ENCODE data around the gene GSDMA. TPM values are rescaled to one million over a fixed set of nuclear protein-coding genes. Genes with fewer than 3 reads are reported as not detected.

GSDMA gene, protein sequence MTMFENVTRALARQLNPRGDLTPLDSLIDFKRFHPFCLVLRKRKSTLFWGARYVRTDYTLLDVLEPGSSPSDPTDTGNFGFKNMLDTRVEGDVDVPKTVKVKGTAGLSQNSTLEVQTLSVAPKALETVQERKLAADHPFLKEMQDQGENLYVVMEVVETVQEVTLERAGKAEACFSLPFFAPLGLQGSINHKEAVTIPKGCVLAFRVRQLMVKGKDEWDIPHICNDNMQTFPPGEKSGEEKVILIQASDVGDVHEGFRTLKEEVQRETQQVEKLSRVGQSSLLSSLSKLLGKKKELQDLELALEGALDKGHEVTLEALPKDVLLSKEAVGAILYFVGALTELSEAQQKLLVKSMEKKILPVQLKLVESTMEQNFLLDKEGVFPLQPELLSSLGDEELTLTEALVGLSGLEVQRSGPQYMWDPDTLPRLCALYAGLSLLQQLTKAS
- total RNA-seq: 1 to 10 TPM in 1 of 3 donors, under 1 TPM in 2; 0.32 to 1.6 (median 0.41) TPM

DNA sequence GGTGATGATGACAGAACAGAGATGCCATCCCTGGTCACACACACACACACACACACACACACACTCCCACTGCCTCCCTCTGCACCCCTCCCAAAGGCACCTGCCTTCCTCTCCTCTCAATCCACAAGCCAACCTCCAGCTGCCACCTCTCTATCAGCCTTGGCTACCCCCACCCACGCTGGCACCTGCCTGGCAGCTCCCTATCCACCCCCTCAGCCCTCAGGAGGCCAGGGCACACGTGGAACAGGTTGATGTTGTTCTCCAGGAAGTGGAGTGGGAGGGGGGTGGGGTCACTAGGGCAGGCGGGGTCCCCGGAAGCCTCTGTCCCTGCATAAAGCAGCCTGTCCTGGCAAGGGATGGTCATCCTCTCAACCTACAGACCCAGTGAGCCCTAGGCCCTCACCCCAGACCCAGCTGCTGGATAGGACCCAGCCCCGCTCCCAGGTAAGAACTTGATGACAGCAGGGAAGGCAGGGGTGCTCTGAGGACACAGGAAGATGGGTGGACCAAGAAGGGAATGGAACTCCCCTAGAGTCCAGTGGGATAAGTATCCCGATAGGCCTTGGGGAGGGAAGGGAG, at the start of gene GSDMA:
Gene GSDMA, plus strand, starts transcription at position 363 of the 579 bp plus-strand sequence. CDS start 2,684 bp downstream, outside the sequence.
- Mint-ChIP-seq H3K9me3 (no peaks in the 10 kb centered on the region), H3K36me3 (ENCODE audit: insufficient read depth) (no peaks in the 10 kb centered on the region), H3K27me3 (ENCODE audit: low read depth) (peaks cover 2% of the 10 kb centered on the region), H3K4me1 (ENCODE audit: low read depth) (peaks cover 31% of the 10 kb centered on the region), H3K4me3 (peak within 1 kb of the TSS; percentile 12)
- ATAC-seq (no peak), DNase-seq (peak; percentile 14)

DNA sequence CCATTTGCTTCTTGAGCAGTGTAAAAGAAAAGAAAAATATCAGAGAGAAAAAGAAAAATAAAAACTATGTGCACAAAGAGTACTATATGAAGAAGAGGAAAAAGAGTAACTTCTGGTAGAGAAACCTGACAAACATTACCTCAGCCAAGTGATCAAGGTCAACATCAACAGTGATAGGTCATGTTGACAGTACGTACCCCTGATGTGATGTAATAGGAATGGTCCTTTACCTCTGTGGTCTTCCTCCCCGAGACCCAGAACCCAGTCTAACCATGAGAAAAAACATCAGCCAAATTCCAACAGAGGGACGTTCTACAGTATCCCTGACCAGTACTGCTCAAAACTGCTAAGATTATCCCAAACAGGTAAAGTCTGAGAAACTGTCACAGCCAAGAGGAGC, 48.8 kb upstream of the GSDMA start:
- ATAC-seq (no peak), DNase-seq (no peak)
- H3K4me1 Mint-ChIP-seq (ENCODE audit: low read depth): peaks cover 23% of the 10 kb centered on the region
- no peaks in the 10 kb centered on the region for H3K9me3 Mint-ChIP-seq
- H3K4me3 Mint-ChIP-seq: no peak overlapping the region
- H3K36me3 Mint-ChIP-seq (ENCODE audit: insufficient read depth): peaks cover 34% of the 10 kb centered on the region
- H3K27me3 Mint-ChIP-seq (ENCODE audit: low read depth): no peaks in the 10 kb centered on the region

DNA sequence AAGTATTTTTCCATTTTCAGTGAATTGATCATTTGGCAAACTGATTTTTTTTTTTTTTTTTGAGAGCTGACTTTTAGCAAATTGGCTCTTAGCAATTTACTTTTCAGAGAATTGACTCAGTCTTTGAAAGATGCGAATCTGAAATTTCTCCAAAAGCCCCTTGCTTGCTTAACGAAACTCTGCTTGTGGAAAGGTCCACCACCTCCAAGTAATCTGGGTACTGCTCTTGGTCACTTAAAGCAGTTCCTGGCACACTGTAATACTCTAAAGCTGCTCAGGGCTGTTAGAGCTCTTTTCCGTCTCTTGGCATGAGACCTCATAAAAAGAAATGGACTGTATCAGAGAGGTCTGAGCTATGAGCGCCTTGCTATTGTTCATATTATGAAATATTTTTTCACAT, 47.2 kb upstream of the GSDMA start:
- ATAC-seq: no peak
- Mint-ChIP-seq H3K4me1 (ENCODE audit: low read depth) (peaks cover 31% of the 10 kb centered on the region), H3K27me3 (ENCODE audit: low read depth) (no peaks in the 10 kb centered on the region), H3K36me3 (ENCODE audit: insufficient read depth) (peaks cover 32% of the 10 kb centered on the region), H3K9me3 (no peaks in the 10 kb centered on the region), H3K4me3 (no peak overlapping the region)
- DNase-seq: no peak

DNA sequence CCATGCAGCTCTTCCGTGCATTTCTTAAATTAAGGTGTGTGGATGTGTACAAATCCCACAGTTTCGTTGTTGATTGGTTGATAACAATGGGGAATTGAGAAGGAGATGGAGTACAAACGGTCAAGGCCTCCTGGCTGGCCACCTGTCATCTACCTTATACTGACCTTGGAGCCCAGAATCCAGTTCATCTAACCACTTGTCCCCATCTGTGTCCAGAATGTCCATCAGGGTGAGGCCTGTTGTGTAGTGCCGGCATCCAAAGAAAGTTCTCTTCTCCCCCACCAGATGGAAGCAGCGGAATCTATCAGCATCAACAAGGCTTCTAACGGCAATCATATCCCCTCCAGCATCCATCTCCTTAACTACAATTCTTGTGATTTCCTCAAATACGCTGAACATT, 45.9 kb upstream of the GSDMA start:
- ATAC-seq: no peak
- peaks cover 33% of the 10 kb centered on the region for H3K36me3 Mint-ChIP-seq (ENCODE audit: insufficient read depth)
- H3K4me3 Mint-ChIP-seq: no peak overlapping the region
- no peaks in the 10 kb centered on the region for H3K9me3 Mint-ChIP-seq
- no peaks in the 10 kb centered on the region for H3K27me3 Mint-ChIP-seq (ENCODE audit: low read depth)
- peaks cover 45% of the 10 kb centered on the region for H3K4me1 Mint-ChIP-seq (ENCODE audit: low read depth)
- DNase-seq: no peak

DNA sequence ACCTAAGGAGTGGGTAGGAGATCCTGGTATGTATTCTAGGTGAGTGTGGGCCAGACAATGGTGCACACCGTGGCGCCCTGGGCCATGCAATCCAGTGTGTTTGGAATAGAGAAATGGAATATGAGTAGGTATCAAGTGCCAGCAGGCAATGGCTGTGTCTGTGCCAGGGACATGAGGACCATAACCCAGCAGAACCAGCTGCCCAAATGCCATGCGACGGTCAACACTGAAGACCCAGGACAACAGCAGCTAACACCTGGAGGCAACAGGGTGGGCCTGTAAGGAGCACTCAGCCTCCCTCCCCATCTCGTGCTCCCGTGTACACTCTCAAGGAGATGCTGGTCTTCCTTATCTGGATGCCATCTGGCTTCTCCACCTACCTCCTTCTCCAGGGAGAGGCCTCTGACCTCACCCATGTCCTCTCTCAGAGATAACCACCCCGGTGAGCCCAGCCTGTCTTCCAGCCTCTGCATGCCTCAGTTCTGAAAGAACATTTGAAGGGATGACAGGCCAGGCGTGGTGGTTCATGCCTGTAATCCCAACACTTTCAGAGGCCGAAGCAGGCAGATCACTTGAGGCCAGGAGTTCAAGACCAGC, 43.6 kb upstream of the GSDMA start:
- Mint-ChIP-seq H3K9me3 (no peaks in the 10 kb centered on the region), H3K27me3 (ENCODE audit: low read depth) (no peaks in the 10 kb centered on the region), H3K4me3 (no peak overlapping the region), H3K4me1 (ENCODE audit: low read depth) (peaks cover 62% of the 10 kb centered on the region), H3K36me3 (ENCODE audit: insufficient read depth) (peaks cover 29% of the 10 kb centered on the region)
- DNase-seq: no peak
- no peak for ATAC-seq

DNA sequence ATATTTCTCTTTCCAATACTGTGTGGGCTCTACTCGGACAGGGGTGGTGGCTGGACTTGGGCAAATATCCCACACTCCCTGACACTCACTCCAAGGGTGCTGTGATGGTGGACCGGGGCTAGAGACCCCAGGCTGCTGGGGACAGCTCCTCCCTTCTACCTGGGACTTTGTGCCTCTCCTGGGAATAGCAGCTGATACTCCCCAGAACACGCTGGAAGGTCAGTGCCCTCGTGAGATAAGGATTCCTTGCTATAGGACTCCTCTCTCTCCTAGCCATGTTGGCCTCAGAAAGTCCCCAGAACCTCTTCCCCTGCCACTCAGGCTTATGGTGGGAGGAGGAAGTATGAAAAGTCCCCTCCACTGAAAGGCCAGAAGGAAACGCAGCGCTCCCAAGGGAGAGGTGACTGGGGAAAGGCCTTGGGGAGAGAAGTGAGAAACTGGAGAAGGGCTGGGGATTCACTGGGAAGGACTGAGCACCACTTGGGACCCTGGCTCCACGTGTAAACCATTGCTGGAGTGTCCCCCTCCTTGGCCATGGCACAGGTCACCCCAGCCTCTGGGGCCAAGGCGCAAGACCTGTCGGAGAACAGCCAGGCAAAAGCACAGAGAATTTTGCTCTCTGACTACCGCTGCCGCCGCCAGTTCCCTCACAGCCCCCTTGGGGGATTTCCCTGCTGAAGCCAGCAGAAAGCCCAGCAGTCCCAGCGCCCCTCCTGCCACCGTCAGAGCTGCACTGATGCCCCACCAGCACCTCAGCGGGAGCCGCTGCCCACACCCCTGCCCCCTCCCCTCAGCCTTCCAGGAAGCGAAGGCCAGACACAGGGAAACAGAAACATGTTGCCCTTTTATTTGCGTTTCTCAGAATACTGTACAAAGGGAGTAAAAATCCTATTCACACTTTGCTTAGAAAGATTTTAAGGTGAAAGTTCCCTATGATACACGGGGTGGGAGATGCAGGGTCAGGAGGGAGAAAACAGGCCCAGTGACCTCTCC, 42.3 kb upstream of the GSDMA start:
- Mint-ChIP-seq H3K27me3 (ENCODE audit: low read depth) (no peaks in the 10 kb centered on the region), H3K4me3 (peak overlapping the region; percentile 50), H3K36me3 (ENCODE audit: insufficient read depth) (peaks cover 30% of the 10 kb centered on the region), H3K9me3 (no peaks in the 10 kb centered on the region), H3K4me1 (ENCODE audit: low read depth) (peaks cover 72% of the 10 kb centered on the region)
- ATAC-seq (peak; percentile 69 to 78), DNase-seq (peak; percentile 54)

DNA sequence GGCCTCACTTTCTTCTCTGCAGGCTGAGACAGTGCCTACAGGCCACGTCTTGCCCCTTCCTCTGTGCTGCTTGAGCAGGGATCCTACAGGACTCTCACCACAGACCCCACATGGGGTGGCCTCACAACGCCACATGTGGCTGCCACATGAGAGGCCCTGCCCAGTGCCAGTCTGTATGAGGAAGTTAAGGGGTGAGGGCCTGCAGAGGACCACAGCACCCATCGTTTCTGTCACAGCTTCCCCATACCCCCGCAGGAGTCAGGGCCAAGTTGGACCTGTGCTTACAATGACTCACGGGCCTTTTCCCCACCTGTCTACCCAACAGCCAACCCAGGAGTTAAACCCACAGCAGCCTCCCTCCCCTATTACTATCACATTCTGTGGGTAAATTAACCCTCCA, 41.5 kb upstream of the GSDMA start:
- H3K4me1 Mint-ChIP-seq (ENCODE audit: low read depth): peaks cover 79% of the 10 kb centered on the region
- no peaks in the 10 kb centered on the region for H3K27me3 Mint-ChIP-seq (ENCODE audit: low read depth)
- no peaks in the 10 kb centered on the region for H3K9me3 Mint-ChIP-seq
- H3K36me3 Mint-ChIP-seq (ENCODE audit: insufficient read depth): peaks cover 26% of the 10 kb centered on the region
- DNase-seq (no peak), ATAC-seq (peak; percentile 52 to 53)
- peak overlapping the region; percentile 37 for H3K4me3 Mint-ChIP-seq

DNA sequence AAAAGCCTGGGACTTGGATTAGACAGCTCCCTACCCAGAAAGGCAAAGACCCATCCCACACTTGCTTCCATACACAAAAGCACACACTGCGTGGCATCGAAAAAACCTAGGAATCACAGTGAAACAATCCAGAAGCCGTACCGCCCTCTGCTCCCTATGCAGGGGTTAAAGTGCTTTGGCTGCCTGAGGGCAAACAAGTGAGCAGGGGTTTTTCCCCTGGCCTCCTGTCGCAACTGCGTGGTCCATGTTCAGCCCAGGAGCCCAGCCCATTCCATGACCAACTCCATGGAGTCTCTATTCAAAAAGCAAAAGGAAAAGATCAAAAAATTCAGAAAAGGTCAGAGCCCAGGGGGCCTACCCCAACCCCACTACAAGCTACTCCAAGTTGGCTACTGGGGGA, 40.8 kb upstream of the GSDMA start:
- H3K36me3 Mint-ChIP-seq (ENCODE audit: insufficient read depth): peaks cover 23% of the 10 kb centered on the region
- H3K4me3 Mint-ChIP-seq: no peak overlapping the region
- no peak for ATAC-seq
- H3K9me3 Mint-ChIP-seq: no peaks in the 10 kb centered on the region
- peaks cover 77% of the 10 kb centered on the region for H3K4me1 Mint-ChIP-seq (ENCODE audit: low read depth)
- H3K27me3 Mint-ChIP-seq (ENCODE audit: low read depth): no peaks in the 10 kb centered on the region
- DNase-seq: no peak

DNA sequence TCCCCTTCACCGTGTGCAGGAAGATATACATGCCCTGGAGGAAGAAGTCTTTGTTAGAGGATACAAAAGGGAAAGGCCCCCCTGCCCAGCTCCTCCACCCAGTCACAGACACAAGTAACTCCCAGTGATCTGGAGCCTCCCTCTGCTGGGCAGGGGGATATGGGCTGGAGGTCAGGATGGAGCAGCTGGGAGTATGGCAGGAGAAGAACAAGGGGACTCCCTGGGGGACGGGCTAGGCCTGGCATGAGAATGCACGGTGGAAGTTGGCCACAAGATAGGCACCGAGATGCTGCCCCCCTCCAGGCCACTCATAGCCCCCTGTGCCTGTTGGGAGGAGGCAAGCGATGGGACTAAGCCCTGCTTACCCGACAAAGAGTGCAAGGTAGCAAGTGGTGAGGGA, 39.6 kb upstream of the GSDMA start:
- ATAC-seq (no peak), DNase-seq (no peak)
- H3K4me1 Mint-ChIP-seq (ENCODE audit: low read depth): peaks cover 72% of the 10 kb centered on the region
- peaks cover 15% of the 10 kb centered on the region for H3K36me3 Mint-ChIP-seq (ENCODE audit: insufficient read depth)
- no peaks in the 10 kb centered on the region for H3K9me3 Mint-ChIP-seq
- peak overlapping the region; percentile 39 for H3K4me3 Mint-ChIP-seq
- no peaks in the 10 kb centered on the region for H3K27me3 Mint-ChIP-seq (ENCODE audit: low read depth)

DNA sequence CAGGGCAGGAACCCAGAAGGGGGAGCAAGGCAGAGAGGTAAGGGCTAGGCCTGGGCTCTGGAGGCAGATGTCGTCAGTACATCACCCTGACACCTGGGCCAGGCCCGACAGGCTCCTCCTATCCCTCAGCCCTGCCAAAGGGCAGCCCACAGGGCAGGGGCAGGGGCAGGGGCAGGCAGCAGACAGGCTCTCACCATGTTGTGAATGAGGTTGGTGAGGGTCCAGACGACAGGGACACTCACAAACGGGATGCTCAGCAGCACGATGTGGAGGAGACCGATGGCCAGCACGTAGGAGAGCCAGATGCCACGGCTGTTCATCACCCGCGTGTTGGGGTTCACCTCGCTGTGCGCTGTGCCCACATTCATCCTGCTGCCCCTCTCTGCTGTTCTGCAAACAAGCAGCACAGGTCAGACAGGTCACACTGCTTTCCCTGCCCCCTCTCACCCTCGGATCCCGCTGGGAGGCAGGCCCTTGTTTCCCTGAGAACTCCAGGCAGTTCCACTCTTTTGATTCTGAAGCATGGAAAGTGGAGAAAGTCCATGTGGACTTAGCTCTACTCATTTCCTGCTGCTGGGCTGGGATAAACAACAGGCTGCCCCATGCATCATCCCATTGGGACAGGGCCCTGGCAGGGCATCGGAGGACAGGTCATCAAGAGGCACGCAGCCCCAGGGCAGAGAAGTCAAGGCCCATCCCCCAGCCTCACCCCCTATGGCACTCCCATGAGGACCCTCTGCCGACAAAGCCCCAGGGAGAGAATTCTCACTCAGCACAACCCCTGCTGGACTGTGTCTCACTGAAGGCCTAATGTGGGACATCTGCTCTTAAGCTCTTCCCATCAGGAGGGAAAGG, 38.7 kb upstream of the GSDMA start:
- peaks cover 13% of the 10 kb centered on the region for H3K36me3 Mint-ChIP-seq (ENCODE audit: insufficient read depth)
- H3K9me3 Mint-ChIP-seq: no peaks in the 10 kb centered on the region
- H3K27me3 Mint-ChIP-seq (ENCODE audit: low read depth): no peaks in the 10 kb centered on the region
- DNase-seq: no peak
- peaks cover 71% of the 10 kb centered on the region for H3K4me1 Mint-ChIP-seq (ENCODE audit: low read depth)
- H3K4me3 Mint-ChIP-seq: peak overlapping the region; percentile 90
- no peak for ATAC-seq

DNA sequence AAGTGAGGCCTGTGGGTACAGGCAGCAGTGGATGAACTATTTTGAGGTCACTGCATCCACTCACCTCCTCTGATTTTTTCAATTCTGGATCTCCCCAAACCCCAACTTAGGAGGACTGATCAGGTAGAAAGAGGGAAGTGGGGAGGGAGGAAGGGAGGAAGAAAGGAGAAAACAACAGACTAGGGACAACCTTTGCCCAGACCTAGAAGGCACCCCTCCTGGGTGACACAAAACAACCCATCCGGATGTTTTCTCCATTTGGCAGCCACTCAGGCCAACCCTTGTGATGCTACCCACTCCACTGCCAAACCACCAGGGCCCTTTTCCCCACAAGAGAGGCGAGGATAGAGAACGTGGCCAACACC, 38.1 kb upstream of the GSDMA start:
- DNase-seq: no peak
- H3K36me3 Mint-ChIP-seq (ENCODE audit: insufficient read depth): peaks cover 13% of the 10 kb centered on the region
- no peaks in the 10 kb centered on the region for H3K27me3 Mint-ChIP-seq (ENCODE audit: low read depth)
- peak overlapping the region; percentile 90 for H3K4me3 Mint-ChIP-seq
- no peaks in the 10 kb centered on the region for H3K9me3 Mint-ChIP-seq
- no peak for ATAC-seq
- peaks cover 73% of the 10 kb centered on the region for H3K4me1 Mint-ChIP-seq (ENCODE audit: low read depth)

DNA sequence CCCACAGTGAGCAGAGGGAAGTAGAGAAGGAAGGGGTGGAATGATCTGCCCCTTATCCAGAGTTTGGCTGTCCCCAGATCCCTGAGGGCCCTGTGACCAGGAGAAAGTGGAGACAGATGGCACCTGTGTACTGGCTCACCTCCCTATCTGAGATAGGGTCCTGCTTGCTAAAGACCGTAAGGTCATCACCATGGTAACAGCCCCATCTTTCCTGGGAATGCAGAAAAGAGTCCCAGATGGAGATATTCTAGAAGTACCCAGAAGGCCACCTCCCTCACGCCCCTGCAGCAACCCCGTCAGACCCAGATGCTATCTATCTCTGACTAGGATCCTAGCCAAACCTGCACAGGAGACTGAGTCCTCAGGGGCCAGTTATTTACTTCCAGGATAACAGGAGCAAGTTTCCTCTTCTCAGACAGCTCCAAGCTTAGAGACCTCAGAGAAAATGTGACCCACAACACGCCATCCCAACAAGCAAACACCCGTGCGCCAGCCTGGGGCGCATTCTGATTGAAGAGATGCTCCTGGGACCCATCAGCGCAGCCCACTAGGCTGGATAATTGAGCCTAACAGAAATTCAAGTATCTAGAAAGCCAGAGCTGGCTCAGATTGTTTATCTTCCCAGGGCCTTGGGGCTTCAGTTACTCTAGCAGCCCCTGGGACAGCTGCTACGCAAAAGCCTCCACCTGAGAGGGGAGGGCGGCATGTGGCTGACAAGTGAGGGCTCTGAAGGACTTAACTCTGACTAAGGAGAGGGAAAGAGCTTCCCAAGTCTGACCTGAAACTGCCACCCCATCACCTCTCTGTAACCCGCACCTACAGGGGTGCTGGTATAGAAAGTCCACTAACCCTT, 37.3 kb upstream of the GSDMA start:
- no peak for DNase-seq
- peaks cover 11% of the 10 kb centered on the region for H3K36me3 Mint-ChIP-seq (ENCODE audit: insufficient read depth)

More for the DNA sequence above, 37.3 kb upstream of the GSDMA start:
- H3K4me3 Mint-ChIP-seq: peak overlapping the region; percentile 90
- ATAC-seq: no peak
- peaks cover 70% of the 10 kb centered on the region for H3K4me1 Mint-ChIP-seq (ENCODE audit: low read depth)
- H3K27me3 Mint-ChIP-seq (ENCODE audit: low read depth): no peaks in the 10 kb centered on the region
- no peaks in the 10 kb centered on the region for H3K9me3 Mint-ChIP-seq

All from activated T-cell treated with anti-CD3 and anti-CD28 coated beads, Interleukin-2, amount 50 U/mL, for 4 hours (primary cell).